Measurements from ENCODE around the gene MAP4K3. TPM values are rescaled to one million over a fixed set of nuclear protein-coding genes. Genes with fewer than 3 reads are reported as not detected.

The MAP4K3 gene
- total RNA-seq, 1 experiment from 2014 or later = 21.4 TPM

DNA sequence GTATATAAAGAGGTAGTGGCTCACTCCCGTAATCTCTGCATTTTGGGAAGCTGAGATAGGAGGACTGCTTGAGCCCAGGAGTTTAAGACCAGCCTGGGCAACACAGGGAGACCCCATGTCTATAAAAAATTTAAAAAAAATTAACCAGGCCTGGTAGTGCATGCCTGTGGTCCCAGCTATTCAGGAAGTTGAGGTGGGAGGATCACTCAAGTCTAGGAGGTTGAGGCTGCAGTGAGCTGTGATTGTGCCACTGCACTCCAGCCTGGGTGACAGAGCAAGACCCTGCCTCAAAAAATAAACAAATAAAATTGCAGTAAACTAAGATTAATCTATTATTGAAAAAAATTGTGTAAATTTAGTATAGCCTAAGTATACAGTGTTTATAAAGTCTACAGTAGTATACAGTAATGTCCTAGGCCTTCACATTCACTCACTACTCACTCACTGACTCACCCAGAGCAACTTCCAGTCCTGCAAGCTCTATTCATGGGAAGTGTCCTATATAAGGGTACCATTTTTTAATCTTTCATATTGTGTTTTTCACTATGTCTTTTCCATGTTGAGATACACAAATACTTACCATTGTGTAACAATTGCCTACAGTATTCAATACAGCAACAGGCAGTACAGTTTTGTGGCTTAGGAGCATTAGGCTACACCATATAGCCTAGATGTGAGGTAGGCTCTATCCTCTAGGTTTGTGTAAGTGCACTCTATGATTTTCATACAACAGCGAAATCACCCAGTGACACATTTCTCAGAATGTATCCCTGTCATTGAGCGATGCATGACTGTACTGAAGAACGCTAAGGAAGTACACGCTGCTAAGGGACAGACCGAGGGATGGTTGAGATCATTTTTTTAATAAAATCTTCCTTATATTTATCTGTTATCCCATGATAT is 10.4 kb upstream of the MAP4K3 start:
- no peak for DNase-seq (ENCODE audit: low read depth, low spot score)
- H3K9ac ChIP-seq (ENCODE audit: low read length) = no peak overlapping the region
- no peak overlapping the region for H2AFZ ChIP-seq (ENCODE audit: low read depth, low read length, poor library complexity, severe bottlenecking)
- H3K4me3 ChIP-seq (replicated peaks in 1 of 2; ENCODE audit: low read depth in 1 of 2, low read length in 2 of 2) = no peak overlapping the region
- H3K4me2 ChIP-seq (ENCODE audit: low read length) = no peak overlapping the region
- no peak overlapping the region for H3K27ac ChIP-seq (ENCODE audit: low read depth, low read length)
- no peaks in the 10 kb centered on the region for H3K79me2 ChIP-seq (ENCODE audit: insufficient read depth, low read length)
- intact Hi-C loops (cut with micrococcal nuclease) = no loop called here
- no peaks in the 10 kb centered on the region for H3K4me1 ChIP-seq (ENCODE audit: control insufficient read depth in 1 of 2, insufficient read depth in 2 of 2, low read length in 2 of 2)
- no TSS peak for BruUV-seq (replicated peaks)
- H3K27me3 ChIP-seq (ENCODE audit: insufficient read depth, low read length) = no peaks in the 10 kb centered on the region
- ChIA-PET CTCF (no interaction called here), RAD21 (ENCODE audit: low non-redundant PET in 1 of 2, low total read pairs in 2 of 2, uncharacterized antibody in 2 of 2, unreplicated experiment in 2 of 2) (interaction anchor here in 1 of 2 experiments (0.6 kb wide), 1 partner anchor 41 kb away, joined by 3 read pairs; no protein-coding TSS in a partner anchor), POLR2A (no interaction called here)
- no peaks in the 10 kb centered on the region for H3K9me2 ChIP-seq (ENCODE audit: insufficient read depth)
- H3K9me3 ChIP-seq (ENCODE audit: control insufficient read depth in 1 of 2, insufficient read depth in 1 of 2, low read depth in 1 of 2, low read length in 2 of 2) = no peaks in the 10 kb centered on the region; a peak in 2 of 4 replicates
- H4K20me1 ChIP-seq (ENCODE audit: insufficient read depth) = no peaks in the 10 kb centered on the region
- H3K36me3 ChIP-seq (ENCODE audit: control insufficient read depth in 1 of 2, insufficient read depth in 2 of 2, low read length in 2 of 2) = no peaks in the 10 kb centered on the region
- TF ChIP-seq ZNF274 (IDR thresholded peaks at IDR 0.05; ENCODE audit: low read depth, low read length) (no peak), EZH2 (IDR thresholded peaks at IDR 0.05) (no peak), JUND (IDR thresholded peaks at IDR 0.05) (no peak), EGR1 (IDR thresholded peaks at IDR 0.05; ENCODE audit: low read depth) (no peak)
- ATAC-seq = no peak

DNA sequence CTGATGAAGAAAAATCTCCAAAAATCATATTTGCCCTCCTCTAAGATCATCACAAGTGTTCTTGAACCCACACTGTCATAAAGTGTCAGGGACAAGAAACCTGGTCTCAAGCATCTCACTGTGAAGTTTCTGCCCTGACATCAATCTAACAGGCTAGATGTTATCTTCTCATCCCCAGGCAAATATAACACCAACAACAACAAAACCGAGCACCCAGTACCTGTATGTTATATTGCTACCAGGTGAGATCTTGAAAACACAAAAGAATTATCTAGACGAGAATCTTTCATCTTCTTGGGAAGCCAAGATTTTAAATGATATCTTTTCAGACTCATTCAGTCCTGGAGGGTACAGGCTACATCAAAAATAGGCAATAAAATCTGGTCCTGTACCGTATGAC is 8.8 kb upstream of the MAP4K3 start:
- Histone ChIP-seq H3K4me3 (replicated peaks in 1 of 2; ENCODE audit: low read depth in 1 of 2, low read length in 2 of 2) (no peak overlapping the region), H3K9me2 (ENCODE audit: insufficient read depth) (no peaks in the 10 kb centered on the region), H2AFZ (ENCODE audit: low read depth, low read length, poor library complexity, severe bottlenecking) (no peak overlapping the region), H3K4me1 (ENCODE audit: control insufficient read depth in 1 of 2, insufficient read depth in 2 of 2, low read length in 2 of 2) (no peaks in the 10 kb centered on the region), H3K79me2 (ENCODE audit: insufficient read depth, low read length) (no peaks in the 10 kb centered on the region), H3K27ac (ENCODE audit: low read depth, low read length) (no peak overlapping the region), H3K9ac (ENCODE audit: low read length) (no peak overlapping the region), H3K9me3 (ENCODE audit: control insufficient read depth in 1 of 2, insufficient read depth in 1 of 2, low read depth in 1 of 2, low read length in 2 of 2) (no peaks in the 10 kb centered on the region; a peak in 2 of 4 replicates), H3K4me2 (ENCODE audit: low read length) (no peak overlapping the region), H3K36me3 (ENCODE audit: control insufficient read depth in 1 of 2, insufficient read depth in 2 of 2, low read length in 2 of 2) (no peaks in the 10 kb centered on the region), H4K20me1 (ENCODE audit: insufficient read depth) (no peaks in the 10 kb centered on the region), H3K27me3 (ENCODE audit: insufficient read depth, low read length) (no peaks in the 10 kb centered on the region)
- CTCF ChIA-PET = no interaction called here
- DNase-seq (ENCODE audit: low read depth, low spot score) = no peak
- POLR2A ChIA-PET = no interaction called here
- ATAC-seq = no peak
- RAD21 ChIA-PET (ENCODE audit: low non-redundant PET in 1 of 2, low total read pairs in 2 of 2, uncharacterized antibody in 2 of 2, unreplicated experiment in 2 of 2) = no interaction called here
- intact Hi-C loops (cut with micrococcal nuclease) = no loop called here
- TF ChIP-seq ZFX (IDR thresholded peaks at IDR 0.05) = no peak
- no TSS peak for BruUV-seq (replicated peaks)
